Fibroblast of mammary gland (primary cell): ENCODE results near the gene PIP4K2B.
A peak's percentile ranks its signal among the peaks of the same experiment; 100 is the strongest.

Source experiments
- DNase-seq: peaks from one replicate; pipeline ENCODE4 v3.0.0-alpha.2; 2010; ENCODE audit warnings: low read depth
- H3K4me3 ChIP-seq: 2 replicates; pipeline ENCODE4 v1.5.1; 2011; ENCODE audit warnings: low read depth, mild to moderate bottlenecking, low read length, moderate library complexity; ENCODE audit not compliant: control insufficient read depth
- TF ChIP-seq, protein P1 (sequence below): conservative IDR thresholded peaks from 2 replicates; pipeline ENCODE4 v1.5.1; 2011; ENCODE audit warnings: low read depth, low read length, inconsistent platforms; ENCODE audit not compliant: control insufficient read depth, insufficient read depth

PIP4K2B gene

DNA sequence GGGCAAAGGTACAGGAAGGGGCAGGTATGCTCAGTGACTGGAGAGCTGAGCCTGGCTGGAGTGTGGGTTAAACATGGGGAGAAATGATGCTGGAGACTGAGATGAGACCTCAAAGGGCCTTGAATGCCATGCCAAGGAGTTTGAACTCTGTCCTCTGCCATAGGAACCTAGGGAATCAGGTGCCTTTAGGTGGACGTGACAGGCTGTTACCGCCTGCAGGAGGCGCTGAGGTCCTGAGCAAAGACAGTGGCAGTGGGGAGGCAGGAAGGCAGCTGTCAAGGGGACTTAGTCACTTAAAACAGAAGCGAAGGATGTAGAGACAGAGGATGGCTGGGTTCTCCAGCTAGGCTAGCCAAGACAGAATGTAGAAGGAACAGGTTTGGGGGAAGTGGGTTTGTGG, 37.7 kb downstream of the PIP4K2B start:
- TF ChIP-seq, protein P1, sequence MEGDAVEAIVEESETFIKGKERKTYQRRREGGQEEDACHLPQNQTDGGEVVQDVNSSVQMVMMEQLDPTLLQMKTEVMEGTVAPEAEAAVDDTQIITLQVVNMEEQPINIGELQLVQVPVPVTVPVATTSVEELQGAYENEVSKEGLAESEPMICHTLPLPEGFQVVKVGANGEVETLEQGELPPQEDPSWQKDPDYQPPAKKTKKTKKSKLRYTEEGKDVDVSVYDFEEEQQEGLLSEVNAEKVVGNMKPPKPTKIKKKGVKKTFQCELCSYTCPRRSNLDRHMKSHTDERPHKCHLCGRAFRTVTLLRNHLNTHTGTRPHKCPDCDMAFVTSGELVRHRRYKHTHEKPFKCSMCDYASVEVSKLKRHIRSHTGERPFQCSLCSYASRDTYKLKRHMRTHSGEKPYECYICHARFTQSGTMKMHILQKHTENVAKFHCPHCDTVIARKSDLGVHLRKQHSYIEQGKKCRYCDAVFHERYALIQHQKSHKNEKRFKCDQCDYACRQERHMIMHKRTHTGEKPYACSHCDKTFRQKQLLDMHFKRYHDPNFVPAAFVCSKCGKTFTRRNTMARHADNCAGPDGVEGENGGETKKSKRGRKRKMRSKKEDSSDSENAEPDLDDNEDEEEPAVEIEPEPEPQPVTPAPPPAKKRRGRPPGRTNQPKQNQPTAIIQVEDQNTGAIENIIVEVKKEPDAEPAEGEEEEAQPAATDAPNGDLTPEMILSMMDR, result peak; percentile 42
- no peak overlapping the region for H3K4me3 ChIP-seq
- peak; percentile 45 for DNase-seq

DNA sequence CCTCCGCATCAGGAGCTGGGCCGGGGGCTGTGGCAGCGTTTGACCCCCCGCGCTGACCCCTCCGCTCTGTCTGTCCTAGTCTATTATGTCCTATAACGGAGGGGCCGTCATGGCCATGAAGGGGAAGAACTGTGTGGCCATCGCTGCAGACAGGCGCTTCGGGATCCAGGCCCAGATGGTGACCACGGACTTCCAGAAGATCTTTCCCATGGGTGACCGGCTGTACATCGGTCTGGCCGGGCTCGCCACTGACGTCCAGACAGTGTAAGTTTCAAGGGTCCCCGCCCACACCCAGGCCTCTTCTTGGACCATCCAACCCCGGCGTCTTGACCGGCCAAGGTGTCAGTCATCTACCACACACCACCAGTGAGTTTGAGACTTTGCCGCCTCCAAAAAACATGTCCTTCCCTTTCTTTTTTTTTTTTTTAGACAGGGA, 46.3 kb downstream of the PIP4K2B start:
- TF ChIP-seq, protein P1, result no peak
- no peak for DNase-seq

DNA sequence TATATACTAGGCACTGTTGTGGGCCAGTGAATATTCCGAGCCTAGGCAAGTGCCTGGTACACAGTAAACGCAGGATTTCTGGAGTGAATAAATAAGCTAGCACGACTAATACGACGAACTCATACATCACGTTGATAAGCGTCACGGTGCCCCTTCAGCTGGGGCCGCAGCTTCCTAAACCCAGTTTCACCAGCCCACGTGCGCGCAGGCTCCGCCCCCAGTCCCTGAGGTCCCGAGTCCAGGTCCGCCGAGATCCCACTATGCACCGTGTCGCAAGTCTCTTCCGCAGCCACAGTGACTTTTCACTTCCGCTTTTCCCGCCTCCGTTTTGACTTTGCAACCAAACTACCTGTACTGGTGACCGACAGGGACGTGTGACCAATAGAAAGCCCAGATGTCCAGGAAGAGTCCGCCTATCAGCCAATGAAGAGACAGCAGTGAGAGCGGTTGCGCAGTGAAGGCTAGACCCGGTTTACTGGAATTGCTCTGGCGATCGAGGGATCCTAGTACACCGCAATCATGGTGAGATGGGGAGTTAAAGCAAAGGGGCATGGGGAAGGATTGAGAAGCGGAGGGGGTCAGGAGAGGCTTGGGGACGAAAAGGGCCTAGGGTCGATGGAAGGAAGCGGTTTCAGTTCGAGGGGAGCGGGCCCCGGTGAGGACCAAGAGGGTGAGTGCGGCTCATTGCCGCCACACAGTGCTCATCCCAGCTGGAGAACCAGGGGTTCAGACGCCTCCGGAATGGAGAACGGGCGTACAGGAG, 46.9 kb downstream of the PIP4K2B start, which contains the start of gene PSMB3:
Gene PSMB3, plus strand, starts transcription at position 434 of the 763 bp plus-strand sequence. Its CDS starts 86 bp downstream, at position 520.
- DNase-seq, result peak; percentile 99
- TF ChIP-seq, protein P1, result no peak
- H3K4me3 ChIP-seq, result peak within 1 kb of the TSS; percentile 85

More for the DNA sequence above, 46.3 kb downstream of the PIP4K2B start:
- H3K4me3 ChIP-seq, result peak overlapping the region; percentile 85

DNA sequence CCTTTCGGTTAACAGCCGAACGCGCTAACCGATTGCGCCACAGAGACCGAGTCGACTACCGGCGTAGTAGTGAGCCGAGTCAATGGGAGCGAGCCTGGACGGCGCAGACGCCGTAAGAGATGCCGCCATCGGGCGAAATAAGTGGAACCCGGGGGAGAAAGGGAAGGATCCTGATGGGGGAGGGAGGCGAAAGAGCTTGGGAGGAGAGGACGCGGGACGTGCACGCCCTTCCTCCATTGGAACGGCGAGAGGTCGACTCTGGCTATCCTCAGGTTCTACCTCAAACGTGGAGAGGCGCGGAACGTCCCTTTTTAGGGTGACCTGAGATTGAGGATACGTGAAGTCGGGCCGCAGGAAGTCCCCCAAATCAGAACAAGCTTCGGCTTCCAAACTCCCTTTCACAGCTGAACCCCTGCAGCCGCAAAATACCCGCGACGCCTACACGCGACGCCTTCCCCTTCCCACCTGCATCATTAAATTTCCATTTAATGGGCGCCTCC, 47.5 kb downstream of the PIP4K2B start:
- H3K4me3 ChIP-seq, result peak overlapping the region; percentile 85
- DNase-seq, result peak; percentile 81
- TF ChIP-seq, protein P1, result no peak

DNA sequence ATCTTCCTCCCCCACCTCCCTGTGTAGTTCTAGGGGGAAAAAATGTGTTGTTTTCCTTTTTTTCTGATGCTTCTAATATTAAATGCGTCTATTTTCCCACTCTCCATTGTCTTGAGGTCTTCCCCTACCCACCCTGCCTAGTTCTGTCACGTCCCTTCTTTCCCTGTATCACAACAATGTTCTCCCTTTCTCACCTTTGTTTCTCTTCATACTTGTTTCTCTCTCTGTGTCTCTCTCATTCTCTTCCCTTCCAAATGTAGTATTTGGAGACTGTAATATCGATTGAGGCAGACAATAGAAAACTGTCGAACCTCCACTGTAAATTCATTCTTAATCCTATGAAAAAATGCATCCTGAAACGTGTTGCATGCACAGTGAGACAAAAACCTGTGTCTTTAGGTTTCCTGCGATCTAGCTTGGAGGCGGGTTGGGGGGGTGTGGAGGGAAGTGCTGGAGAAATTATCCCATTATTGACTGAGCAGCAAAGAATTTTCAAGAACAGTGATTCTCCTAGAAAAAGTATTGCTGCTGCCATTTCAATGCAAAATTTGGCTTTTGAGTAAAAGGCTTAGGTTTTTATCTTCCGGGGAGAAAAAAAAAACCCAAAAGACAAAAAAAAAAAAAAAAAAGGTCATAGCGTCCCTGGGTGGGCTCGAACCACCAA, 48.1 kb downstream of the PIP4K2B start:
- peak overlapping the region; percentile 42 for H3K4me3 ChIP-seq
- TF ChIP-seq, protein P1, result no peak
- DNase-seq, result no peak

DNA sequence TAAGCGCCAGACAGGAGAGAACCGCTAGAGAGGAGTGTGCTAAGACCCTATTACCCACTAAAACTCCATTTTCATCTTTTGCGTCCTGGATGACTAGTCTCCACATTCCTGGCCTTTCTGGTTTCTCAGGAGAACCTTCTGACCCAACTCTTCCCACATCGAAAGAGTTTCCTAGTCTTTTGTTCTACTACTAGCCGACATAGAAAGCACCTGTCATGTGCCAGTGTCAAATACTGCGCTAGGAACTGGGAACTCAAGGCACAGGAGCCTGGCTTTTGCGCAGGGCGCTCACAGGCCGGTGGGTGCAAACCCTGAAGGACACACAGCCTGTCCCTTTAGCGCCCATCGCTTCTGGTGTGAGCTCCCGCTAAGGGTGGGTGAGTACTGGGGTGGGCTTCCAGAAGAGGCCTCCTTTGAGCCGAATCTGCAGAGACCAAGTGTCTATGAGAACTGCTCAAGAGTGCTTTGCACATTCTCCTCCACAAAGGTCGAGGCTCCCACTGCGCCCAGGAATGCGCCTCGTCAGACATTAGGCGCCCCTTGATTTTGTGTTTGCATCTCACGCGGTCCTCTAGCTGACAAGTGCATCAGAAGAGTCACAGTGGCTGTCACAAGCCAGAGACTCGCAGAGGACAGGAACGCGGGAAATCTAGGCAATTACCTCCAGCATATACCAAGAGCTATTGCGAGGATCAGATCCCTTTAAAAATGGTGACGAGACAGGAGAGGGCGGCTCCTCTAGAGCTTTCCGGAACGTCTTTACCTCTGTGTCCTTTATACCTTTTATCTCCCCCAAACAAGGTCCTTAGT, 48.8 kb downstream of the PIP4K2B start:
- DNase-seq, result no peak
- H3K4me3 ChIP-seq, result peak overlapping the region; percentile 84
- TF ChIP-seq, protein P1, result no peak
